B cell (primary cell): ENCODE measurements around the gene ADAMTSL2. TPM values are rescaled to one million over a fixed set of nuclear protein-coding genes. Genes with fewer than 3 reads are reported as not detected.

Experiments used
- ATAC-seq: fragments of 200-7000 bp; cut with Tn5 transposase; one replicate; pipeline ENCODE4 v1.10.0; 2021; ENCODE audit warnings: low read depth, mild to moderate bottlenecking, moderate number of reproducible peaks, moderate library complexity
- CTCF ChIA-PET: fragments of 350-600 bp; sonication (Branson Sonifier 250); formaldehyde crosslinking; loops from one replicate; lab custom pipeline; 2021; ENCODE audit warnings: antibody characterized with exemption, inconsistent platforms; lab: Charles Lee
- POLR2A ChIA-PET: fragments of 350-600 bp; sonication (Branson Sonifier 250); formaldehyde crosslinking; loops from one replicate; lab custom pipeline; 2021; ENCODE audit warnings: antibody characterized with exemption; lab: Charles Lee
- DNase-seq: peaks from one replicate; pipeline ENCODE4 v3.0.0; 2013
- H2AFZ ChIP-seq: 2 replicates; pipeline ENCODE4 v1.6.1; 2012; ENCODE audit warnings: mild to moderate bottlenecking, low read depth, low read length; ENCODE audit not compliant: insufficient read depth, poor library complexity, severe bottlenecking
- H3K27ac ChIP-seq, 2 donors: 1 replicate in 1 of 2; 2 replicates in 1 of 2; pipeline ENCODE4 v1.5.1; 2012 to 2013; ENCODE audit warnings: low read length in 2 of 2, mild to moderate bottlenecking in 2 of 2, moderate library complexity in 1 of 2
- H3K27me3 ChIP-seq, 4 experiments: fragments of 200-600 bp in 1 of 4; sonication (generic) in 1 of 4; replicated peaks in 1 of 4; 1 replicate in 2 of 4; 2 replicates in 2 of 4; pipeline versions ENCODE4 v1.6.1 to v1.7.0; 2013 to 2016; ENCODE audit warnings: low read length in 3 of 4, mild to moderate bottlenecking in 2 of 4, mixed read lengths in 1 of 4, moderate library complexity in 1 of 4; ENCODE audit not compliant: insufficient read depth in 4 of 4, control insufficient read depth in 3 of 4; ENCODE audit errors: control extremely low read depth in 1 of 4
- H3K36me3 ChIP-seq, 2 experiments: replicated peaks in 1 of 2; 1 replicate in 1 of 2; 2 replicates in 1 of 2; pipeline versions ENCODE4 v1.6.1 to v1.7.1; 2013; ENCODE audit warnings: low read length in 1 of 2; ENCODE audit not compliant: insufficient read depth in 2 of 2, control insufficient read depth in 1 of 2; ENCODE audit errors: control extremely low read depth in 1 of 2, extremely low read depth in 1 of 2
- H3K4me1 ChIP-seq, 2 donors: fragments of 200-600 bp in 1 of 2; sonication (generic) in 1 of 2; 1 replicate in 1 of 2; 2 replicates in 1 of 2; pipeline versions ENCODE4 v1.5.1 to v1.6.1; 2013 to 2017; ENCODE audit warnings: low read length in 2 of 2; ENCODE audit not compliant: control insufficient read depth in 2 of 2, insufficient read depth in 2 of 2
- H3K4me2 ChIP-seq: replicated peaks from 2 replicates; pipeline ENCODE3; 2012; ENCODE audit warnings: mild to moderate bottlenecking, low read depth, low read length; ENCODE audit not compliant: poor library complexity, severe bottlenecking
- H3K4me3 ChIP-seq, 5 experiments: fragments of 200-600 bp in 1 of 5; sonication (generic) in 1 of 5; 1 replicate in 3 of 5; 2 replicates in 2 of 5; pipeline versions ENCODE4 v1.5.1 to v1.7.0; 2011 to 2016; ENCODE audit warnings: low read length in 4 of 5, mild to moderate bottlenecking in 4 of 5, low read depth in 2 of 5, control low read depth in 1 of 5, moderate library complexity in 1 of 5; ENCODE audit not compliant: insufficient read depth in 1 of 5; ENCODE audit errors: control extremely low read depth in 1 of 5, extremely low read depth in 1 of 5
- H3K79me2 ChIP-seq: fragments of 200-600 bp; sonication (generic); one replicate; pipeline ENCODE4 v1.6.0; 2016; ENCODE audit warnings: low read length; ENCODE audit not compliant: control insufficient read depth, insufficient read depth
- H3K9ac ChIP-seq: fragments of 200-600 bp; sonication (generic); 2 replicates; pipeline ENCODE4 v1.6.1; 2017; ENCODE audit warnings: mild to moderate bottlenecking, low read length, moderate library complexity
- H3K9me3 ChIP-seq, 3 donors: one replicate each; pipeline versions ENCODE4 v1.6.1 to v1.7.1; 2013; ENCODE audit warnings: low read length in 2 of 3; ENCODE audit not compliant: control insufficient read depth in 2 of 3, insufficient read depth in 1 of 3; ENCODE audit errors: control extremely low read depth in 1 of 3
- H4K20me1 ChIP-seq: 2 replicates; pipeline ENCODE4 v1.6.0; 2012; ENCODE audit warnings: mild to moderate bottlenecking, low read length; ENCODE audit not compliant: insufficient read depth, control insufficient read depth, poor library complexity, severe bottlenecking
- H3K27ac Mint-ChIP-seq: one replicate; pipeline ENCODE4 v1.8.0; 2021; ENCODE audit warnings: mixed read lengths
- H3K27me3 Mint-ChIP-seq: one replicate; pipeline ENCODE4 v1.8.0; 2021; ENCODE audit warnings: mixed read lengths
- H3K4me1 Mint-ChIP-seq: one replicate; pipeline ENCODE4 v1.8.0; 2021; ENCODE audit warnings: mixed read lengths
- H3K4me3 Mint-ChIP-seq: one replicate; pipeline ENCODE4 v1.8.0; 2021; ENCODE audit warnings: mixed read lengths
- H3K9me3 Mint-ChIP-seq: one replicate; pipeline ENCODE4 v1.8.0; 2022; ENCODE audit warnings: mixed read lengths; ENCODE audit not compliant: insufficient read depth
- CTCF ChIP-seq: fragments of 200-600 bp; IDR thresholded peaks from one replicate; pipeline ENCODE4 v1.8.0; 2022; ENCODE audit warnings: antibody characterized with exemption, mild to moderate bottlenecking
- EZH2 ChIP-seq: IDR thresholded peaks from 2 replicates; pipeline ENCODE4 v1.6.1; 2012; ENCODE audit warnings: borderline replicate concordance, low read depth, mild to moderate bottlenecking, moderate library complexity, low read length; ENCODE audit not compliant: insufficient read depth, poor library complexity, severe bottlenecking
- WGBS: methylation state at CpG from one replicate; pipeline ENCODE4 v1.1.5; 2013; ENCODE audit warnings: missing lambda C conversion rate; ENCODE audit not compliant: insufficient coverage; 5-methylcytosine and 5-hydroxymethylcytosine counted together
- intact Hi-C: fragments of 100-400 bp; cut with micrococcal nuclease; formaldehyde crosslinking; loops from one replicate; pipeline ENCODE4 v1.10.0; 2022
- polyA plus RNA-seq: library from polyadenylated mRNA; depleted of rRNA; stranded (reverse); fragments of >200 nt; gene quantifications from 2 replicates; pipeline ENCODE4 v1.2.3, GENCODE V29; 2012
- total RNA-seq, 2 donors: library from RNA; stranded (reverse); fragments of 120-200 nt in 1 of 2; gene quantifications; 1 replicate in 1 of 2; 2 replicates in 1 of 2; pipeline versions ENCODE4 v1.2.3 to v1.2.4, GENCODE V29; 2013 to 2022

ADAMTSL2 gene
- total and polyA plus RNA-seq, 2 donors (not counting 1 experiment from before 2014, with no cell fraction given): 0.03 TPM; not detected in 1

- H3K79me2 ChIP-seq: no peaks in the 10 kb centered on the region
- no peak overlapping the region for H3K4me3 Mint-ChIP-seq
- peaks cover 0 to 5% (median 0%) of the 10 kb centered on the region in 3 donors for H3K9me3 ChIP-seq
- H2AFZ ChIP-seq: no peak overlapping the region
- ATAC-seq: no peak
- H3K27me3 Mint-ChIP-seq: peaks cover 9% of the 10 kb centered on the region
- H3K4me2 ChIP-seq: no peak overlapping the region
- H4K20me1 ChIP-seq: no peaks in the 10 kb centered on the region
- ChIA-PET POLR2A (no interaction called here), CTCF (no interaction called here)
- H3K9ac ChIP-seq: no peak overlapping the region
- H3K4me1 ChIP-seq: peaks cover 0 to 5% of the 10 kb centered on the region in 2 donors
- no peaks in the 10 kb centered on the region for H3K9me3 Mint-ChIP-seq
- no peak overlapping the region for H3K27ac Mint-ChIP-seq
- DNase-seq: no peak
- H3K27ac ChIP-seq: no peak overlapping the region
- no peaks in the 10 kb centered on the region for H3K27me3 ChIP-seq
- TF ChIP-seq EZH2 (no peak), CTCF (no peak)
- H3K4me1 Mint-ChIP-seq: peaks cover 5% of the 10 kb centered on the region
- WGBS: 90% methylated on average over 11 of the region's 11 CpGs
- H3K36me3 ChIP-seq: no peaks in the 10 kb centered on the region
- no peak overlapping the region for H3K4me3 ChIP-seq
- intact Hi-C loops: no loop called here
Observed at GRCh38 chr9:133564451-133565116, 30.1 kb downstream of the ADAMTSL2 start.

- H3K9me3 Mint-ChIP-seq: no peaks in the 10 kb centered on the region
Observed at GRCh38 chr9:133566382-133566781, 31.9 kb downstream of the ADAMTSL2 start.

More at GRCh38 chr9:133566382-133566781, 31.9 kb downstream of the ADAMTSL2 start:
- no peak overlapping the region for H3K27ac Mint-ChIP-seq
- no peaks in the 10 kb centered on the region for H4K20me1 ChIP-seq
- no peak overlapping the region for H3K4me2 ChIP-seq
- ChIA-PET POLR2A (no interaction called here), CTCF (no interaction called here)
- peaks cover 0 to 5% (median 0%) of the 10 kb centered on the region in 3 donors for H3K9me3 ChIP-seq
- H3K4me1 Mint-ChIP-seq: peaks cover 5% of the 10 kb centered on the region
- H3K27me3 Mint-ChIP-seq: peaks cover 5% of the 10 kb centered on the region
- WGBS: 89% methylated on average over 13 of the region's 14 CpGs
- TF ChIP-seq EZH2 (no peak), CTCF (no peak)
- no peaks in the 10 kb centered on the region for H3K79me2 ChIP-seq
- peaks cover 0 to 5% of the 10 kb centered on the region in 2 donors for H3K4me1 ChIP-seq
- H3K27ac ChIP-seq: no peak overlapping the region
- no peak overlapping the region for H2AFZ ChIP-seq
- H3K4me3 Mint-ChIP-seq: no peak overlapping the region
- ATAC-seq (no peak), DNase-seq (no peak)
- H3K4me3 ChIP-seq: no peak overlapping the region
- H3K9ac ChIP-seq: no peak overlapping the region
- no peaks in the 10 kb centered on the region for H3K27me3 ChIP-seq
- intact Hi-C loops: no loop called here
- no peaks in the 10 kb centered on the region for H3K36me3 ChIP-seq
